Dermis microvascular lymphatic vessel endothelial cell (primary cell): ENCODE results near the gene GOLGA7B. TPM values are rescaled to one million over a fixed set of nuclear protein-coding genes. Genes with fewer than 3 reads are reported as not detected.

Experiments
- DNase-seq, 2 donors: peaks; one replicate each; pipeline versions ENCODE4 v3.0.0 to v3.0.0-alpha.2; 2010; ENCODE audit warnings: low read depth in 2 of 2
- total RNA-seq: library from RNA; depleted of rRNA; stranded (reverse); fragments of >200 nt; gene quantifications from 2 replicates; pipeline ENCODE4 v1.2.1, GENCODE V29; 2014

Gene GOLGA7B
- total RNA-seq, 1 donor from 2014 or later = 0.13 TPM

GRCh38 chr10:97920865-97921264, 71.2 kb downstream of the GOLGA7B start:
- DNase-seq = no peak

Other genes starting within 250 kb of the GOLGA7B start
- gene MORN4, start 216.3 kb upstream of the GOLGA7B start, total RNA-seq = 1.8 and 3.0 TPM in 2 replicates
- gene PI4K2A, start 209.2 kb upstream of the GOLGA7B start, total RNA-seq = 10.5 and 15.2 TPM in 2 replicates
- gene AVPI1, start 162.6 kb upstream of the GOLGA7B start, total RNA-seq = 3.0 and 5.3 TPM in 2 replicates
- gene MARVELD1, start 136.1 kb upstream of the GOLGA7B start, total RNA-seq = 10.5 and 14.0 TPM in 2 replicates
- 10.0 and 17.6 TPM in 2 replicates for gene ZFYVE27, start 112.7 kb upstream of the GOLGA7B start, total RNA-seq
- not detected in 2 replicates for gene SFRP5, start 77.8 kb upstream of the GOLGA7B start, total RNA-seq
- 4.6 and 11.9 TPM in 2 replicates for gene CRTAC1, start 180.8 kb downstream of the GOLGA7B start, total RNA-seq